Calu3 (cell line): ENCODE data around the gene AACS. TPM values are rescaled to one million over a fixed set of nuclear protein-coding genes. Genes with fewer than 3 reads are reported as not detected.

Source experiments
- BruUV-seq: library from RNA; stranded (reverse); fragments of 400-500 nt; replicated peaks from 2 replicates; lab custom pipeline; 2021; lab: Mats Ljungman, UMichigan
- CTCF ChIA-PET: fragments of 300-600 bp; sonication (Branson Sonifier 250); formaldehyde crosslinking; loops from one replicate; lab custom pipeline; 2022; ENCODE audit warnings: antibody characterized with exemption; lab: Charles Lee
- DNase-seq: peaks from one replicate; pipeline ENCODE4 v3.0.0; 2022
- H3K27ac Mint-ChIP-seq: one replicate; pipeline ENCODE4 v1.8.0; 2022; ENCODE audit warnings: mixed read lengths; ENCODE audit not compliant: unreplicated experiment
- H3K27me3 Mint-ChIP-seq: one replicate; pipeline ENCODE4 v1.8.0; 2022; ENCODE audit warnings: mixed read lengths; ENCODE audit not compliant: unreplicated experiment
- H3K36me3 Mint-ChIP-seq: one replicate; pipeline ENCODE4 v1.8.0; 2022; ENCODE audit warnings: mild to moderate bottlenecking, moderate library complexity, mixed read lengths; ENCODE audit not compliant: insufficient read depth, unreplicated experiment
- H3K4me1 Mint-ChIP-seq: one replicate; pipeline ENCODE4 v1.8.0; 2022; ENCODE audit warnings: mild to moderate bottlenecking, low read depth, mixed read lengths; ENCODE audit not compliant: unreplicated experiment
- H3K4me3 Mint-ChIP-seq: one replicate; pipeline ENCODE4 v1.8.0; 2022; ENCODE audit warnings: mild to moderate bottlenecking, low read depth, moderate library complexity, mixed read lengths; ENCODE audit not compliant: unreplicated experiment
- H3K9me3 Mint-ChIP-seq: one replicate; pipeline ENCODE4 v1.8.0; 2022; ENCODE audit warnings: low read depth, mixed read lengths; ENCODE audit not compliant: unreplicated experiment
- CTCF ChIP-seq: fragments of 200-600 bp; IDR thresholded peaks from one replicate; pipeline ENCODE4 v1.8.0; 2022; ENCODE audit warnings: antibody characterized with exemption; ENCODE audit not compliant: unreplicated experiment
- intact Hi-C: fragments of 100-400 bp; cut with micrococcal nuclease; formaldehyde crosslinking; loops from one replicate; pipeline ENCODE4 v1.10.0; 2022; ENCODE audit not compliant: unreplicated experiment
- total RNA-seq: library from RNA; stranded (reverse); gene quantifications from 2 replicates; pipeline ENCODE4 v1.2.3, GENCODE V29; 2022

Gene AACS
- total RNA-seq, 1 experiment from 2014 or later, result 39.2 TPM

DNA sequence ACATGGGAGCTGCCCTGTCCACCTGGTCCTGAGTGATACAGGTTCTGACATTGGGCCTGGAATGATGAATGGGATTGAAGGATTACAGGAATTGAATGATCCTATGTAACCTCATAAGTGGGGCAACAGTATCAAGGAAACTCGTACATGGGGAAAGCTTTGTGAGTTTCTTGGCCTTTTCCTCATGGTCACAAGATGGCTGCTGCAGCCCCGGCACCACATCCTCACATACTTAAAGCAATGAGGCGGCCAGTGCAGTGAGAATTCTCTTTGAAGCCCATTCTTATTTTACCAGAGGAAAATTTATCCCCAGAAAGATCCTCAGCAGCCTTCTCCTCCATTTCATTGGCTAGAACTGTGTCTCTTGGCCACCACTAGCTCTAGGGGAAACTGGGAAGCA, 91.9 kb downstream of the AACS start:
- Mint-ChIP-seq H3K36me3 (no peaks in the 10 kb centered on the region), H3K4me3 (no peak overlapping the region), H3K27ac (no peak overlapping the region), H3K27me3 (peaks cover 7% of the 10 kb centered on the region), H3K4me1 (peaks cover 12% of the 10 kb centered on the region), H3K9me3 (peaks cover 5% of the 10 kb centered on the region)
- BruUV-seq, result no TSS peak
- TF ChIP-seq CTCF, result no peak
- no peak for DNase-seq
- CTCF ChIA-PET, result no interaction called here
- intact Hi-C loops, result no loop called here

DNA sequence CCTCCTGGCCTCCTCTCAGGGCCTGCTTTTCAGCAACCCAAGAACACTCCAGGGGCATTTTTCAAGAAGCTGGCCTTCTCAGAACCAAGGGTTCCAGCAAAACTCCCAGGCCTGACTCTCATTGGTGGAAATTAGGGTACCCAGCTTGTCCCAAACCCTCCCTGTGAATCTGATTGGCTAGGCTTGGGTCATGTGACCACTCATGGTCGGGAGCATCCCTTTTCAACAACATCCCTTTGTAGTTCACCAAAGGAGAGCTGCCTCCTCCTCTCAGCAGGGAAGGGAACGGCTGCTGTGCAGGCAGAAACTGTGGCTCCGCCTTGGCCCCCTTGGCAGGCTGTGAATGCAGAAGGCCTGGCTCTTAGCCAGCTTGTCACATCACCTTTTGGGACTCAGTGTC, 94.5 kb downstream of the AACS start:
- H3K4me1 Mint-ChIP-seq, result peaks cover 12% of the 10 kb centered on the region
- H3K36me3 Mint-ChIP-seq, result peaks cover 5% of the 10 kb centered on the region
- H3K9me3 Mint-ChIP-seq, result peaks cover 5% of the 10 kb centered on the region
- BruUV-seq, result no TSS peak
- DNase-seq, result no peak
- TF ChIP-seq CTCF, result no peak
- CTCF ChIA-PET, result no interaction called here
- no peak overlapping the region for H3K27ac Mint-ChIP-seq
- intact Hi-C loops, result no loop called here
- H3K4me3 Mint-ChIP-seq, result no peak overlapping the region
- peaks cover 8% of the 10 kb centered on the region for H3K27me3 Mint-ChIP-seq

- Mint-ChIP-seq H3K27me3 (peaks cover 8% of the 10 kb centered on the region), H3K4me1 (peaks cover 12% of the 10 kb centered on the region), H3K4me3 (no peak overlapping the region), H3K27ac (no peak overlapping the region), H3K36me3 (peaks cover 5% of the 10 kb centered on the region), H3K9me3 (peaks cover 5% of the 10 kb centered on the region)
- no peak for TF ChIP-seq CTCF
- no peak for DNase-seq
- intact Hi-C loops, result no loop called here
- CTCF ChIA-PET, result no interaction called here
- BruUV-seq, result no TSS peak
Measured at GRCh38 chr12:125160281-125160955, 95.2 kb downstream of the AACS start.

DNA sequence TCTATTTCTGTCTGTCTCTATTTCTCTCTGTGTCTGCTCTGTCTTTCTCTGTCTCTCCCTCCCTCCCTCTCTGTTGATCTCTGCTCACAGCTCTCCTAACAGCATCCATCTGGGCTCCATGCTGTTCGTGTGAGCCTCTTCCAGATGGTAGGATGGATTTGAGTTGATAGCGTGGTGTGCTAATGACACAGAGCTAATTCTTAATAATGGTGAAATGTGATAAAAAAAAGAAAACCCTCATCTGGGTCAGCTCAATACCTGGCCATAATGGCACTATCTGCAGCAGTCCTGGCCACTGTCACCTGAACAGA, 96.4 kb downstream of the AACS start:
- Mint-ChIP-seq H3K4me3 (no peak overlapping the region), H3K27me3 (peaks cover 8% of the 10 kb centered on the region)
- CTCF ChIA-PET, result interaction anchor here (1.2 kb wide), 1 partner anchor 10 kb away, joined by 3 read pairs; no protein-coding TSS in a partner anchor

More for the DNA sequence above, 96.4 kb downstream of the AACS start:
- no peak for TF ChIP-seq CTCF
- intact Hi-C loops, result no loop called here
- H3K27ac Mint-ChIP-seq, result no peak overlapping the region
- H3K36me3 Mint-ChIP-seq, result peaks cover 5% of the 10 kb centered on the region
- DNase-seq, result no peak
- H3K4me1 Mint-ChIP-seq, result peaks cover 12% of the 10 kb centered on the region
- H3K9me3 Mint-ChIP-seq, result peaks cover 5% of the 10 kb centered on the region
- BruUV-seq, result no TSS peak
